COR-L47 (cell line): Measurements from ENCODE around the gene OR10P1.
"Not testable (repeated sequence)": the region's sequence is repeated elsewhere in the genome, so short reads cannot be mapped to it uniquely, and the experiment has no call there.

Experiments
- DNase-seq: peaks from one replicate; lab custom pipeline; 2025; lab: John Stamatoyannopoulos, UW

Gene OR10P1, protein sequence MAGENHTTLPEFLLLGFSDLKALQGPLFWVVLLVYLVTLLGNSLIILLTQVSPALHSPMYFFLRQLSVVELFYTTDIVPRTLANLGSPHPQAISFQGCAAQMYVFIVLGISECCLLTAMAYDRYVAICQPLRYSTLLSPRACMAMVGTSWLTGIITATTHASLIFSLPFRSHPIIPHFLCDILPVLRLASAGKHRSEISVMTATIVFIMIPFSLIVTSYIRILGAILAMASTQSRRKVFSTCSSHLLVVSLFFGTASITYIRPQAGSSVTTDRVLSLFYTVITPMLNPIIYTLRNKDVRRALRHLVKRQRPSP

DNA sequence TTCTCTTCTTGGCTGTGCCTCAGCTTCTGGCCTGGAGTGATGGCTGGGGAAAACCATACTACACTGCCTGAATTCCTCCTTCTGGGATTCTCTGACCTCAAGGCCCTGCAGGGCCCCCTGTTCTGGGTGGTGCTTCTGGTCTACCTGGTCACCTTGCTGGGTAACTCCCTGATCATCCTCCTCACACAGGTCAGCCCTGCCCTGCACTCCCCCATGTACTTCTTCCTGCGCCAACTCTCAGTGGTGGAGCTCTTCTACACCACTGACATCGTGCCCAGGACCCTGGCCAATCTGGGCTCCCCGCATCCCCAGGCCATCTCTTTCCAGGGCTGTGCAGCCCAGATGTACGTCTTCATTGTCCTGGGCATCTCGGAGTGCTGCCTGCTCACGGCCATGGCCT, at the start of gene OR10P1:
OR10P1 (plus strand) TSS at position 40 of the 400 bp plus-strand sequence; CDS start at position 40, 0 bp downstream.
- no peak for DNase-seq

DNA sequence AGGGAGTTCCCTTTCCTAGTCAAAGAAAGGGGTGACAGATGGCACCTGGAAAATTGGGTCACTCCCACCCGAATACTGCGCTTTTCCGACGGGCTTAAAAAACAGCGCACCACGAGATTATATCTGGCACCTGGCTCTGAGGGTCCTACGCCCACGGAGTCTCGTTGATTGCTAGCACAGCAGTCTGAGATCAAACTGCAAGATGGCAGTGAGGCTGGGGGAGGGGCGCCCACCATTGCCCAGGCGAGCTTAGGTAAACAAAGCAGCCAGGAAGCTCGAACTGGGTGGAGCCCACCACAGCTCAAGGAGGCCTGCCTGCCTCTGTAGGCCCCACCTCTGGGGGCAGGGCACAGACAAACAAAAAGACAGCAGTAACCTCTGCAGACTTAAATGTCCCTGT, 46.5 kb upstream of the OR10P1 start:
- not testable (repeated sequence) for DNase-seq

DNA sequence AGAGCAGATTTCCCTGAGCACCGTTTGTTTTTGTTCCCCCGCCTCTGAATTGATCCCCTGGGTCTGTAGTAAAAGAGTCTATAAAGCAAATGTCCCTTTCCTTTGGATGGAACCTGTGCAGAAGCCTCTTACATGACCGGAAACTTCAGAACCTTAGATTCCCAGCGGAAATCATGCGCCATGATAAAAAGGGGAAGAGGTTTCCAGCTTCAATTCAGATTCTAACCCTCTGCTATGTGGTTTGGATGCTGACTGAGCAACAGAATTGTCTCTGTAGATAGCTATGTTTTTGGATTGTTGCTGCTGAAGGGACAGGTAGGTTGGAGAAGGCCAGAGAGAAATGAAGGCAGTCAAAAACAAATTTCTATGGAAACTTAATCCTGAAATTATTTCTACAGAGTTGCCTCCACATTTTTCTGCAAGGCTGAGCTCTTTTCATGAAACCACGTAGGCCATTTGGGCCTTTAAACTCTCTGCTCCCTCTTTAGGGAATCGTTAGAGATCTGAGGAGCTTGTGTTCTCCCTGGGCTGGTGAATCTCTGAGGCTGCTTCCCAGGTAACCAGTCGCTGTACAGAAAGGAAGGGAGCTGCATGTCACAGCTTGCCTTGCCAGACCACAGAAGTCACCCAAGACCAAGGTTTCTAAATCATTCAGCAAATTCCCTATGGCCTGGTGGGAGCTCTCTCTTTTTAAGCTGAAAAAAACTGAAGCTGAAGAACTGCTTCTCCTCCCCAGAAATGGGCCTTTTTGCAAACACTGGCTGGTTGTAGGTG, 28.7 kb upstream of the OR10P1 start:
- no peak for DNase-seq

DNA sequence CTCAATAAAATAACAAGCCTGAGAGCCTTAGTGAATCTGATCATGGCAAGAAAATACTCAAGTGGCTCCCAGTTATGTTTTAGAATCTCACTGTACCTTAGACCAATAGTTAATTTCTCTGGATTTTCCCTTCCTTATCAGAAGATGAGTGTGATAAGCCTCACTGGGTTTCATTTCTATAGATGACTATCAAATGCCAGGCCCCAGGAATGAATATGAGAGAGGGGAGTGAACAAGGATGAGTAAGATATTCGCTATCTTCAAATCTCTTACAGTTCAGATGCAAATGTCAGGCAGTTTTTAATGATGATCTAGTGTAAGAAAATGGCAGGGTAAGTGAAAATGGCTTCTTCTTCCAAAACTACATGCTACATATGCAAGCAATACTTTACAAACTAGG, 26.1 kb upstream of the OR10P1 start:
- DNase-seq: no peak

DNA sequence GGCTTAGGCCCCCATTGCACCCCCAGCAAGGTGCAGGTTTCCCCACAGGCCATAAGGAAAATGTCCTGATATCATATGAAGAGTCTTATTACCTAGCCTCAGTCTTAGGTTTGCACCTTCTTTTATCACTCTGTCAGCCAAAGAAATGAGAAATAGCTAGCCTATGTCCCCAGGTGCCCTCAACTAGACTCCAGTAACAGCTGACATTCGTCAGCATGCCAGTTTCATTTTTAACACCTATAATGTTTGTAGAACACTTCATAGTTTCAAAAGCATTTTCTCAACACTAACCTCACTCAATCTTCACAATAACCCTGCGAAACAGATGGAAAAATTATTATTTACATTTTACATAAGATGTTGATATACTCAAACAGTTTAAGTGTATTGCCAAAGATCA, 24.0 kb upstream of the OR10P1 start:
- DNase-seq: no peak

DNA sequence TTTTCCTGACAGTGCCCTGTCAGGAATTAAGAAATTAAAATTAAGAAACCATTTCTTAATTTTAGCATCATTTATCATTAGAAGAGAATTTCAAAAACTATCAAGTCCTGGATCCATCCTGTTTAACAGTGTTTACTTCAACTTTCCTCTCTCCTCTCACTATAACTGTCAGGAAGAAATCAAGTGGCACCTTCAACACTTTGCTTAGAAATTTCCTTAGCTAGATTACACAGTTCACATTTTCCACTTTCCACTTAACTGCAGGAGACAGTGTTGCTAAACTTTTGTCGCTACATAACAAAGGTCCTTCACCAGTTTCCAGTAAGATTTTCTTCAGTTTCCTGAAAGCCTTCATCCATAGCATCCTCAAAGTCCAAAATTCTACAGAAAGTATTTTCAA, 21.9 kb upstream of the OR10P1 start:
- DNase-seq: no peak

DNA sequence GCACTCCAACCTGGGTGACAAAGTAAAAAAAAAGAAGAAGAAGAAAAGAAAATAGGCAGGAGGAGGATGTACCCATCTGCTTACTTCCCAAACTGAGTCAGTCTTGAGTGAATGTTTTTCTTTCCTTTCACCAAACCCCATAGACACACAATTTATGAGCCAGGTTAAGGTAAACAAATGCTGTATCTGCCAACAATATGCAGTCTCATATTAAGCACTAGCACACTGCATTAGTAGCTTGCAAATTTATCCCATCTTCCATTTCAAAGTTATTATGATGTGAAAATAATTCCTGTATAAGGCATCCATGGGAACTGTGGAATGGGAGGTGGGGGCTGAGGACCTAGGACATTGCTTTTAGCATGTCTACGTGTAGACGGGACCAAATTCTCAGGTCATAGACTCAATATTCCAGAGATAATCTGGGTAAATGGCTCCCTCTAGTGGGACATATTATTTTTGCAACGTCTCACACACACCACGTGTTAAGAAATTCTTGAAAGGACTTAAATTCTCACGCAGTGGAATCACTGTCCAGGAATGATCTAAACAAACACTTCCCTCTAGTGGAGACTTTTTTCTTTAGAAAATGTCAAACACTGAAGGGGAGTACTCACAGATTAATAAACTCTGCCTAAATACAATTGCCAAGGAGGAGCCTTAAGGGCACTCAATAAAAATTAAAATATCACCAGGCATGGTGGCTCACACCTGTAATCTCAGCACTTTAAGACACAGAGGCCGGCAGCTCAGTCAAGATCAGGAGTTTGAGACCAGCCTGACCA, 17.1 kb upstream of the OR10P1 start:
- DNase-seq: peak; percentile 49

DNA sequence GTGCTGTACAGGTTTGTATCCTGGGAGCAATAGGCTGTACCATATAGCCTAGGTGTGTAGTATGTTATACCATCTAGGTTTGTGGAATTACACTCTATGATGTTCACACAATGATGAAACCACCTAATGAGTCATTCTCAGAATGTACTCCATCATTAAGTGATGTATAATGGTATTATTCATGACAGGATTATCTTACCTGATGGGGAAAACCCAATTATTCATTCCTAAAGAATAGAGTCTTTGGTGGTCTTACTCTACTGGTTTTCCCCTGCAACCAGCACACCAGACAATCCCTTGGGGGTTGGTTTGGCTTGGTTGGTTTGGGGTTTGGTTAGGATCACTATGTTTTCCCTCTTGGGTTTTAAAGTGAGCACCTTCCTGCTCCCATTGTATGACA, 12.6 kb upstream of the OR10P1 start:
- DNase-seq: no peak

DNA sequence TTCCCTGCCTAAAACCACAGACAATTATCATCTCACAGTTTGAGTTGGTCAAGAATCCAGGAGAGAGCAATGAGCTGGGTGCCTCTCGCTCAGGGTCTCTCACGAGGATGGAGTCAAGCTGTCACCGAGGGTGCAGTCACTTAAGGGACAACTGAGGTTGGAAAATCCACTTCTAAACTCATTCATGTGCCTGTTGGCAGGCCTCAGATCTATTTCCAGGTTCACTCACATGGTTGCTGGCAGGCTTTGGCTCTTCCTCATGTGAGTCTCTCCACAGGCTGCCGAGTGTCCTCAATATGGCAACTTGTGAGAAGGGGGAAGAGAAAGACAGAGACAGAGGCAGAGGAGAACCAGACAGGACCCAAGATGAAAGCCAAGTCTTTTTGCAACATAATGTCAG, 10.5 kb upstream of the OR10P1 start:
- DNase-seq: no peak

DNA sequence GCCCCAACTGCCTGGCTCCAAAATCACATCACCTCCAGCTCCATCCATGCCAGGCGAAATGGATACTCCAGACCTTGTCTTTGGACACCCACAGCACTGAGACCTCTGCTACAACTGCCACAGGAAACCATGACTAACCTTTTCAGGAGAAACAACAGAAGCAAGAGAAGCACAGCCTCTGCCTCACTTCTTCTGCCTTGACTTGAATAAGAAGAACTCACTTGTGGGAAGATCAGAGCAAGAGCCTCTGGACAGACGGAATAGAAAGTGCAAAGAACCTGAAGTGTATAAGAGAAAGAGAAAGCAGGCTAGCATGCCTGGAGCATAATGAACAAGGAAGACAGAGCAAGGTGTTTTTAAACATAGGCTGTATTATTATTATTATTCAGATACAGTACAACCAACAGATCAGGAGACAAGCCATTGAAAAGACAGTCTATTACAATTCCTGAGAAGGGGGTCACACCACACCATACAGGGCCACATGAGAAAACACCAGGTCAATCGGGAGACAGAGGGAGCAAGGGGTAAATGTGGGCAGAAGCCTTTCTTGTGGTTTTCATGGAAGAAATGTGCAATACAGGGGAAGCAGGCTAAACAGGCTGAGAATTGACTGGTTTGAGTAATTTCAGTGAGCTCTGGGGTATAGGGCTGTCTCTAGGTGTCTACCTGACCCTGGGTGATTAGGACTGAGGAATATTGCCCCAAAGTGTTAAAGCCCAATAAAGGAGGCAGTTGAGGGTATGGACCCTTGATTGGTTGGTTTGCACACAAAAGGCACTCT, 7.4 kb upstream of the OR10P1 start:
- DNase-seq: no peak

DNA sequence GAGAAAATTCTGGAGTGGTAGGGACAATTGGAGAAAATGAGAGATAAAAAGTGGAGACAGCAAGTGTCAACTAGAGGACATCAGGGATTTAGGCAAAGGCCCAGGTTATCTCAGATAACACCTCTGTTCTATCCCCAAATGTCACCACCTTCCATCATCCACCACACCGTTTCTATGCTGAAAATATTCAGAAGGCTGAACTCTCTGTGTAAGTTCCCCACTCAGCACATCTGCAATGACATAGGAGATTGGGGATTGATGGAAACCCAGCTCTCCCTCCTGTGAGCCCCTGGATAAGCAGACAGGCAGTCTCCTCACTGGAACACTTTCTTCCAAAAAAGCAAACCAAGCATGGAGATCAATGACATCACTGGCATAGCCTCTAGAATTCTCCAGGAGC, 5.6 kb upstream of the OR10P1 start:
- no peak for DNase-seq

DNA sequence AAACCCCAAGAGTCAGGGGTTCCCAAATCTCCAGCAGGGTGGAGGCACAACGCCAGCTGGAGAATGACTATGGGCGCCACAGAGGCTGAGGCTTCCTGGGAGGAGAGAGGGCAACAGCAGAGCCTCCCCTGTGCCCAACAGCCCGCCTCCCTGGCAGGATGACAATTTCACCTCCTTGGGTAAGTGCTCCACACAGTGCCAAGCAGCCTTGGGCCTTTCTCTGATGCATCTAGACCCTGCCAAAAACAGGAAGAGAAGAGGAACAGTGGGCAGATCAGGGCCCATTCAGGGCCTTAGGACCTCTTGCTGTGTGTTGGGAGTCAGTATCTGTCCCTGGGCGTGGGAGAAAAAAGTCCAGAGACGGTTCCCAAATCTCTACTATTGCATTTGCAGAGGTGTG, 5.0 kb upstream of the OR10P1 start:
- no peak for DNase-seq

DNA sequence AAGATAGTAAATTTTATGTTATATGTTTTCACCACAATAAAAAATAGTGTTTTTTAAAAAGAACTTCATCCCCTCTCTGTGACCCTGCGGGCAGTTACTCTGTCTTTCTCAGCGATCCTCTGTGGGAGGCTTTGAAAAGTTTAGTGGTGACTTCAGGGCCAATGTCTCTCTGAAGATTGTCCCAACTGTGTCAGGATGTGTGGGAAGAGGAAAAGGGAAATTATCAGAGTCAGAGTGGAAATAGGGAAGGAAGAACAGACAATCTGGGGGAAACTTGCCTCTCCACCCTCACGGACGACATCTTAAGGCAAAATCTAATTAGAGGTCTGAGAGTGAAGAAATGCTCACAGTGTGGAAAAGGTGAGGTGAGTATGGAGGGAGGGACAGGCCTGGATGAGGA, 3.5 kb upstream of the OR10P1 start:
- no peak for DNase-seq

DNA sequence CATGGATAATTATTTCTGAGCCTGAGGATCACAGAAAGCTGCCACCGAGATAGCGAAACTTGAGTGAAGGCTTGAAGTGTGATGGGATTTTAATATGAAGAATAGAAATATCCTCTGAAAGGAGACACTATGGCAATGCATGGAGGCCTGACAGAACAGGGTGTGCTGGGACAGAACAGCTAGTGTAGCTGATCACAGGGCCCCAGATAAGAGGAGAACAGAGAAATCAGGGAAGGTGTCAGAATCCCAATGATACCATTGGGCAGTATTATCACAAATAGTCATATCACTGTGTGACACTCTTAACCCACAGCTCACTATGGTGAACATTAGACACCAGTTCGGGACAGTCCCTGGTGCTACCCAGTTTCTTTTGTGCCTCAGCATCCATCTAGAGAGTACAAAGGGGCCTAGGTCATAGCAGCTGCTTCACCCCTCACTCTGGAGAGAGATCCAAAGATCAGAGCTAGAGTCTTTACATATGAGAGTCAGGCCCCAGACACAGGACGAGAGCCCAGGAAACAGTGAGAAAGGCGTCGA, 506 bp upstream of the OR10P1 start:
- DNase-seq: no peak

DNA sequence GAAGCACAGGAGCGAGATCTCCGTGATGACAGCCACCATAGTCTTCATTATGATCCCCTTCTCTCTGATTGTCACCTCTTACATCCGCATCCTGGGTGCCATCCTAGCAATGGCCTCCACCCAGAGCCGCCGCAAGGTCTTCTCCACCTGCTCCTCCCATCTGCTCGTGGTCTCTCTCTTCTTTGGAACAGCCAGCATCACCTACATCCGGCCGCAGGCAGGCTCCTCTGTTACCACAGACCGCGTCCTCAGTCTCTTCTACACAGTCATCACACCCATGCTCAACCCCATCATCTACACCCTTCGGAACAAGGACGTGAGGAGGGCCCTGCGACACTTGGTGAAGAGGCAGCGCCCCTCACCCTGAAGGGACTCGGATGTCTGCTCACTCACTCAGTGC, 775 bp downstream of the OR10P1 start:
- DNase-seq: no peak

DNA sequence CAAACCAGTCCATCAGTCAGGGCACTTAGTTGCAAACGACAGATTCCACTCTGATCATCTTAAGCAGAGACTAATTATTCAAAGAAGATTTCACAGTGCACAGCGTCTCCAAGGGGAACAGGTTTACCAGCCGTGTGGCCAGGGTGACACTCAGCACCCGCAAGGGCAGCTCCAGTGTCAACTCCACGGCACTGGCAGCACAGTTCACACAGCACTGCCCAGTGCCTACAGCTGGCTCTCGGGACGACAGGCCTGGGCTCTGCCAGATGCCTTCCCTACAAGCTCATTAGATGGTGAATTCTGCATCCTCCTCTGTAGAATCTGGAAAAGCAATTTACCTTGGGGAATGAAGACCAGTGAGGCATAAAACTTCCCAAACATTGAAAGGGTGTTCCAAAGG, 4.9 kb downstream of the OR10P1 start:
- no peak for DNase-seq

DNA sequence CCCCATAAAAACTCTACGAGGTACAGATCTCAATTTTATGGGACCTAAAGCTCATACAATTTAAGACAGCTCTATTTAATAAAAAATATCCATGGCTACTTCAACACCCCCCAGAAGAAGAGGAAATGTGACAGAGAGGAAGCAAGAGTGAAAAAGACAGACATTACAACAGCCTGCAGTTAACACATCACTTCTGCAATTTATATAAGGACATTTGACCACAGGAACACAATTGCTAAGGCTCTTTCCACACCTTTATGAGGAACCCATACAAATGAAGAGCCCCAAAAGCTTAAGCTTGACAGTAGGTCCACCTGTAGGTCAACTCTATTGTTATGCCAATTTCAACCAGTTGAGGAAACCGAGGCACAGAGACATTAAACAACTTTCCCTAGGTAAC, 5.6 kb downstream of the OR10P1 start:
- DNase-seq: no peak

DNA sequence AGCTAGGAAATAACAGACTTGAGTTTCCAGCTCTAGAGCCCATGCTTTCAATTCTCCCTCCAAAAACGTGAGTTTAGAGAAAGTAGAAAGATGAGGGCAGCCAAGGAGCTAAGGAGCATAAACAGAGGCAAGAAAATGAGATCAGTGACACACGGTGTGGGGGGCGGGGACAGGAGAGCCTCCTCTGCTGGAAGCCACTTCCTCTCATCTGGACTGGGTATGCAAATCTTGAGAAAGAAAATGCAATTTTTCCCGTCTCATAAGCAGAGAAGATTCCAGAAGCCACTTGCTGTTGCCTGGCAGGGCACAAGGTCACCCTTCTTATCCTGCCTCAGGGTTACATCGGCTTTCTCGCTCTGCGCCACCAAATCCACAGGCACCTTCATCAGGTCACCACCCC, 6.0 kb downstream of the OR10P1 start:
- no peak for DNase-seq

DNA sequence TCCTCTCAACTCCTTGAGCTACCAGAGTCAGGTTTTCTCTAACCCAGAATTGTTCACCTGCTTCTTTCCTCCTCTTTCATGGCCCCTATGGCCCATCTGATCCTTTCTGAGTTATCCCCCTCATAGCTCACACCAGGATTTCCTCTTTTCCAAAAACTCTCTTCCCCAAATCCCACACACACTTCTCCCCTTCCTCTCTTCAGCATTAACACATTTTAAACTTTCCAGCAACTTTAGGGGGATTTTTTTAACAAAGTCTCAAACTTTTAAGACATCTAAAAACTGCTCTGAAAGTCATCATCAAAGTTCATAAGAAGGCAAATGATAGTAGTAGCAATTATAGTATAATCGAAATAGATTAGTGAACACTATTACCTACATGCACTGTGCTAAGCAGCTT, 7.9 kb downstream of the OR10P1 start:
- DNase-seq: no peak

DNA sequence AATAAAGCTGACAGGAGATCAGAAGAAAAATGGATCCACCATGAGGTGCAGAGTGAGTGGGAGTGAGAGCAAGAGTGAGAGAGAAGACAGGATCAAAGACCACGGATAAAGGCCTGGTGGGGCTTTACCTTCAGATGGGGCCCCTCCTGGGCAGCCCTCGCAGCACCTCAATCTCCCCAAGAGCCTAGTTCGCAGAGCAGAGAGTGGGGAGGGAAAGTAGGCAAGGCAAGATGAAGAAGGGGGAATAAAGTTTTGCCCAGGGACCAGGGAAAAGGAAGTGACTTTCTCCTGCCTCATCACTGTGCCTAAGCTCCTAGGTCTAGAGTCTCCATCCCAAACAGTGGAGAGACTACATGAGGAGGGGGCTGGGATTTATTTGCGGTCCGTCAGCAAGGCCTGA, 10.3 kb downstream of the OR10P1 start:
- DNase-seq: no peak

DNA sequence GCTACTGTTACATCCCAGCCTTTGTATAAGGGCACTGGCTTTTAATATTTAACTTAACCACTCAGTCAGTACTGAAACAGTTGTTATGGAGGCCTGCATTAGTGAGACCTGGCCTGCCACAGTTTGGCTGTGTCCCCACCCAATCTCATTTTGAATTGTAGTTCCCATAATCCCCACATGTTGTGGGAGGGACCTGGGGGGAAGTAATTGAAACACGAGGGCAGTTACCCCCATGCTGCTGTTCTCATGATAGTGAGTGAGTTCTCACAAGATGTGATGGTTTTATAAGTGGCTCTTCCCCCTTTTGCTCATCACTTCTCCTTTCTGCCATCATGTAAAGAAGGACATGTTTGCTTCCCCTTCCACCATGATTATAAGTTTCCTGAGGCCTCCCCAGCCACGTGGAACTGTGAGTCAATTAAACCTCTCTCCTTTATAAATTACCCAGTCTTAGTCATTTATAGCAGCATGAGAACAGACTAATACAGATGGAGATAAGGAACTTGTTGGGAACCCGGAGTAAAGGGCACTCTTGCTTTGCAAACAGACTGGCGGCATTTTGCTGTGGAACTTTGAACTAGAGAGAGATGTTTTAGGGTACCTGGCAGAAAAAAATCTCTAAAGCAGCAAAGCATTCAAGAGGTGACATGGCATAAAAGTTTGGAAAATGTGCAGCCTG, 14.1 kb downstream of the OR10P1 start:
- DNase-seq: not testable (repeated sequence)
